Measurements from ENCODE around the gene TTYH2.

- no peak for TF ChIP-seq CTCF (IDR thresholded peaks at IDR 0.05)
- TF ChIP-seq AFF4 (CRISPR knock-in tag; IDR thresholded peaks at IDR 0.05; ENCODE audit: borderline replicate concordance) = no peak
- TF ChIP-seq, protein P1, sequence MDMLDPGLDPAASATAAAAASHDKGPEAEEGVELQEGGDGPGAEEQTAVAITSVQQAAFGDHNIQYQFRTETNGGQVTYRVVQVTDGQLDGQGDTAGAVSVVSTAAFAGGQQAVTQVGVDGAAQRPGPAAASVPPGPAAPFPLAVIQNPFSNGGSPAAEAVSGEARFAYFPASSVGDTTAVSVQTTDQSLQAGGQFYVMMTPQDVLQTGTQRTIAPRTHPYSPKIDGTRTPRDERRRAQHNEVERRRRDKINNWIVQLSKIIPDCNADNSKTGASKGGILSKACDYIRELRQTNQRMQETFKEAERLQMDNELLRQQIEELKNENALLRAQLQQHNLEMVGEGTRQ (CRISPR knock-in tag; IDR thresholded peaks at IDR 0.05) = no peak
- TF ChIP-seq ZBTB21 (CRISPR knock-in tag; IDR thresholded peaks at IDR 0.05; ENCODE audit: borderline replicate concordance) = no peak
- TF ChIP-seq ARID4B (CRISPR knock-in tag; IDR thresholded peaks at IDR 0.05; ENCODE audit: borderline replicate concordance) = no peak
- TF ChIP-seq, protein P2, sequence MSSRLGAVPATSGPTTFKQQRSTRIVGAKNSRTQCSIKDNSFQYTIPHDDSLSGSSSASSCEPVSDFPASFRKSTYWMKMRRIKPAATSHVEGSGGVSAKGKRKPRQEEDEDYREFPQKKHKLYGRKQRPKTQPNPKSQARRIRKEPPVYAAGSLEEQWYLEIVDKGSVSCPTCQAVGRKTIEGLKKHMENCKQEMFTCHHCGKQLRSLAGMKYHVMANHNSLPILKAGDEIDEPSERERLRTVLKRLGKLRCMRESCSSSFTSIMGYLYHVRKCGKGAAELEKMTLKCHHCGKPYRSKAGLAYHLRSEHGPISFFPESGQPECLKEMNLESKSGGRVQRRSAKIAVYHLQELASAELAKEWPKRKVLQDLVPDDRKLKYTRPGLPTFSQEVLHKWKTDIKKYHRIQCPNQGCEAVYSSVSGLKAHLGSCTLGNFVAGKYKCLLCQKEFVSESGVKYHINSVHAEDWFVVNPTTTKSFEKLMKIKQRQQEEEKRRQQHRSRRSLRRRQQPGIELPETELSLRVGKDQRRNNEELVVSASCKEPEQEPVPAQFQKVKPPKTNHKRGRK (CRISPR knock-in tag; IDR thresholded peaks at IDR 0.05; ENCODE audit: borderline replicate concordance) = no peak
- TF ChIP-seq USF1 (CRISPR knock-in tag; IDR thresholded peaks at IDR 0.05) = no peak
Observed at GRCh38 chr17:74217037-74217730, 3.8 kb downstream of the TTYH2 start.

Data from WTC11 (cell line).